ENCODE measurements around the gene EED. TPM values are rescaled to one million over a fixed set of nuclear protein-coding genes. Genes with fewer than 3 reads are reported as not detected.
"Not testable (repeated sequence)": the region's sequence is repeated elsewhere in the genome, so short reads cannot be mapped to it uniquely, and the experiment has no call there.

EED gene
- polyA plus RNA-seq, 1 experiment, result 5.7 TPM

DNA sequence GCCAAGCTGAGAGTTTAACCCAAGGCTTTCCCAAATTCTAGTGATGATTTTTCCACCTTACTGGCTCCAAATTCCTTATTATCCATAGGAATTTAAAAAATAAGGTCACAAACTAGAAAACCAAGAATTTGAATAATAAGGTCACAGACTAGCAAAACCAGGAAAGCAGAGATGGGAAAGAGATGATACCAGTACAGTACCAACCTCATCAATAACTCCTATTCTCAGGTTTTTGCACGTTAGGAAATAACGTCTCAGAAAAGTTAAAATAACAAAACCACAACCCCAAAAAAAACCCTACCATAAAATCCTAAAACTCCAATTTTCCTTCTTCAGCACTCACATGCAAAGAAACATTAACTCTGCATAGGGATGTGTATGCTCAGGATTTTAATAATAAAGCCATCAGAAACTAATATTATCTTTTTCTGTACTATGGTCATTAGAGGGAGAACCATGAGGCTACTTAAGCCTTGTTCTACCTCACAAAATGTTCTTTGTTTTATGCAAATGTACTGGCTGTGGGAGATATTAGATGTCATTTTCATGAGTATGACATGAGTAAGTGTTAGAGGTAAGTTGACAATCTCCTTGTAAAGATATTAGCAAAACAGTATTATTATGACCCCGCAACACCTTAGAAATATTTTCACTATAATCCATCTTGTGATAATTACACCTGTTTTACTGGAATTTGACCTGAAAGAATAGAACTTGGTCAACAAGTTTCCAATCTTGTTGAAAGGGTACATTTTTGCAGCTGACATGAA is 16.1 kb upstream of the EED start:
- no peak for DNase-seq (ENCODE audit: low read depth)
- H3K4me3 ChIP-seq (ENCODE audit: low read depth, low read length), result no peak overlapping the region
- no peaks in the 10 kb centered on the region for H3K36me3 ChIP-seq (ENCODE audit: control insufficient read depth, insufficient read depth, low read length)
- POLR2A ChIA-PET, result no interaction called here
- no peaks in the 10 kb centered on the region for H3K27me3 ChIP-seq (ENCODE audit: control insufficient read depth, insufficient read depth, low read length)
- CTCF ChIA-PET, result interaction anchor here (0.6 to 2.1 kb wide), 3 partner anchors 9 to 64 kb away, joined by 3 to 10 read pairs (median 4); no protein-coding TSS in a partner anchor
- TF ChIP-seq, protein P1, sequence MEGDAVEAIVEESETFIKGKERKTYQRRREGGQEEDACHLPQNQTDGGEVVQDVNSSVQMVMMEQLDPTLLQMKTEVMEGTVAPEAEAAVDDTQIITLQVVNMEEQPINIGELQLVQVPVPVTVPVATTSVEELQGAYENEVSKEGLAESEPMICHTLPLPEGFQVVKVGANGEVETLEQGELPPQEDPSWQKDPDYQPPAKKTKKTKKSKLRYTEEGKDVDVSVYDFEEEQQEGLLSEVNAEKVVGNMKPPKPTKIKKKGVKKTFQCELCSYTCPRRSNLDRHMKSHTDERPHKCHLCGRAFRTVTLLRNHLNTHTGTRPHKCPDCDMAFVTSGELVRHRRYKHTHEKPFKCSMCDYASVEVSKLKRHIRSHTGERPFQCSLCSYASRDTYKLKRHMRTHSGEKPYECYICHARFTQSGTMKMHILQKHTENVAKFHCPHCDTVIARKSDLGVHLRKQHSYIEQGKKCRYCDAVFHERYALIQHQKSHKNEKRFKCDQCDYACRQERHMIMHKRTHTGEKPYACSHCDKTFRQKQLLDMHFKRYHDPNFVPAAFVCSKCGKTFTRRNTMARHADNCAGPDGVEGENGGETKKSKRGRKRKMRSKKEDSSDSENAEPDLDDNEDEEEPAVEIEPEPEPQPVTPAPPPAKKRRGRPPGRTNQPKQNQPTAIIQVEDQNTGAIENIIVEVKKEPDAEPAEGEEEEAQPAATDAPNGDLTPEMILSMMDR (IDR thresholded peaks at IDR 0.05; ENCODE audit: insufficient read depth, low read depth, low read length), result no peak

DNA sequence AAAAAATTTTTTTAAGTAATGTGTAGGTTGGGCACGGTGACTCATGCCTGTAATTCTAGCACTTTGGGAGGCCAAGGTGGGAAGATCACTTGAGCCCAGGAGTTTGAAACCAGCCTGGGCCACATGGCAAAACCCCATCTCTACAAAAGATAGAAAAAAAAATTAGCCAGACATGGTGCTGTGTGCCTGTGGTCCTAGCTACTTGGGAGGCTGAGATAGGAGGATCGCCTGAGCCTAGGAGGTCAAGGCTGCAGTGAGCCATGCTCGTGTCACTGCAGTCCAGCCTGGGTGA is 15.6 kb upstream of the EED start:
- not testable (repeated sequence) for DNase-seq (ENCODE audit: low read depth); H3K36me3 ChIP-seq (ENCODE audit: control insufficient read depth, insufficient read depth, low read length); H3K4me3 ChIP-seq (ENCODE audit: low read depth, low read length); H3K27me3 ChIP-seq (ENCODE audit: control insufficient read depth, insufficient read depth, low read length)
- ChIA-PET CTCF (interaction anchor here (0.6 to 2.1 kb wide), 2 partner anchors 9 to 11 kb away, joined by 3 to 10 read pairs; no protein-coding TSS in a partner anchor), POLR2A (interaction anchor here (0.7 kb wide), 1 partner anchor 12 kb away, joined by 3 read pairs; no protein-coding TSS in a partner anchor)

DNA sequence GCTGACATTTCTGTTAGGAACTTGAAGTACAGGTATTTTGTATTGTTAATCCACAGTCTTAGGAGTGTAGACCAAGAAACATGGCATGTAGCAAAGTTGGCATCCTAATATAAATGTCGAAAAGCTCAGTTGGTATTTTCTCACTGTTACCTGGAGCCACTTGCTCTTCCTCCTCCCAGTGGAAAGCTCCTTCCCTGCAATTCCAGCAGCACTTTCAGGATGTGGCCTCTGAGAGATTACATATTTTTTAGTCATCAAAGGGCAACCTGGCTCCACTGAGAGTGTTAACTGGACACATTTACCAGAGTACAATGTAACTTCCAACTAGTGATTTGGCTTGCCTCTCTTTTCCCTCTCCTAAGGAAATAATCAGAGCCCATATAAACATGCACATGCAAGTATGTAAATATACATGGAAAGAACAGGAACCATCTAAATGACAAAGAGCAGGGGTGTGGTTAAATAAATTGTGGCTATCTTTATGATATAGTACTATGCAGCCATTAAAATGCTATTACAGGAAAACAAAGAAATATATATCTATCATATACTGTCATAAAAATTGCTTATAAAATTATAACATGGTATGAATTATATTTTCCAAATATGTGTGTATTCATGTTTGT is 14.3 kb upstream of the EED start:
- POLR2A ChIA-PET, result no interaction called here

DNA sequence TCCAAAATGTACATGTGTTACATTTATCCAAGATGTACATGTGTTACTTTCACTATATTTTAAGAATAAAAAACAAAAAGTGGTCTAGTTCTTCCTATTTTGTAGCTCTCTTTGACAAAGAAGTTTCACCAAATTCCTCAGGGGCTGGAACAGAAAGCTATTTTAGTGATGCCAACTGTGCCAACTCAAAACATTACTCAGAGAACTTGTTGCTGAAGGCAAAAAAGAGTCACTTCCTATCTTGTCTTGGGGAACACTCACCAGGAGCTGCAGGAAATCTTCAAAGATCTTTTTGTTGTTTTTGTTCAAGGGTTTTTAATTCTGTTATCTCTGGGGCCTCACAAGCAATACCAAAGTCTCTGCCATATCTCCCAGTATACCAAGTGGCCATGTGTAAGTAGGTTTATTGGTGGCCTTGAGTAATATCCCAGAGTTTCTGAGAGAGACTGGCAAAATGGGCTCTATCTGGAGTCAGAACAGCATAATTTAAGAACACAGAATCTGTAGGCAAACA is 13.6 kb upstream of the EED start:
- TF ChIP-seq, protein P1 (IDR thresholded peaks at IDR 0.05; ENCODE audit: insufficient read depth, low read depth, low read length), result no peak
- CTCF ChIA-PET, result interaction anchor here (0.6 to 1.2 kb wide), 4 partner anchors 18 to 289 kb away, joined by 3 read pairs; no protein-coding TSS in a partner anchor

More for the DNA sequence above, 14.3 kb upstream of the EED start:
- H3K36me3 ChIP-seq (ENCODE audit: control insufficient read depth, insufficient read depth, low read length), result no peaks in the 10 kb centered on the region
- CTCF ChIA-PET, result interaction anchor here (0.6 to 2.1 kb wide), 6 partner anchors 9 to 375 kb away, joined by 3 to 10 read pairs (median 3); partner anchors contain the start of gene CCDC83
- H3K27me3 ChIP-seq (ENCODE audit: control insufficient read depth, insufficient read depth, low read length), result no peaks in the 10 kb centered on the region
- TF ChIP-seq, protein P1 (IDR thresholded peaks at IDR 0.05; ENCODE audit: insufficient read depth, low read depth, low read length), result peak; percentile 17; the same call in 1 of the 2 replicates
- no peak overlapping the region for H3K4me3 ChIP-seq (ENCODE audit: low read depth, low read length)
- DNase-seq (ENCODE audit: low read depth), result no peak

DNA sequence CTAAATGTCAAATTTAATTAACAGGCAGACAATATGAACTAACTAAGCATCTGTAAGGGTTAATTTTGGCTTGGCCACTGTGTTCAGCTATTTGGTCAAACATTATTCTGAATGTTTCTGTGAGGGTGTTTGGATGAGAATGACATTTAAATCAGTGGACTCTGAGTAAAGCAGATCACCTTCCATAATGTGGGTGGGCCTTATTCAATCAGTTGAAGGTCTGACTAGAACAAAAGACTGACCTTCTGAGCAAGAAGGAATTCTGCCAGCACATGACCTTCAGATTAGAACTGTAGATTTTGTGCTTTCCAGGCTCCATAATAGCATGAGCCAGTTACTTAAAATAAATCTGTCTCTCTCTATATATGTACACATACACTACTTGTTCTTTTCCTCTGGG is 12.0 kb upstream of the EED start:
- TF ChIP-seq, protein P1 (IDR thresholded peaks at IDR 0.05; ENCODE audit: insufficient read depth, low read depth, low read length), result no peak
- POLR2A ChIA-PET, result no interaction called here
- no peak for DNase-seq (ENCODE audit: low read depth)
- CTCF ChIA-PET, result interaction anchor here (0.6 to 1.1 kb wide), 2 partner anchors 9 to 305 kb away, joined by 3 read pairs; no protein-coding TSS in a partner anchor
- Histone ChIP-seq H3K27me3 (ENCODE audit: control insufficient read depth, insufficient read depth, low read length) (no peaks in the 10 kb centered on the region), H3K4me3 (ENCODE audit: low read depth, low read length) (no peak overlapping the region), H3K36me3 (ENCODE audit: control insufficient read depth, insufficient read depth, low read length) (no peaks in the 10 kb centered on the region)

More for the DNA sequence above, 13.6 kb upstream of the EED start:
- POLR2A ChIA-PET, result no interaction called here
- H3K4me3 ChIP-seq (ENCODE audit: low read depth, low read length), result no peak overlapping the region
- no peak for DNase-seq (ENCODE audit: low read depth)
- H3K27me3 ChIP-seq (ENCODE audit: control insufficient read depth, insufficient read depth, low read length), result no peaks in the 10 kb centered on the region
- no peaks in the 10 kb centered on the region for H3K36me3 ChIP-seq (ENCODE audit: control insufficient read depth, insufficient read depth, low read length)

Data from BJ (cell line).